D341Med (cell line): ENCODE data around the gene MT1E.
"Not testable (repeated sequence)": the region's sequence is repeated elsewhere in the genome, so short reads cannot be mapped to it uniquely, and the experiment has no call there.

Experiments used
- DNase-seq: peaks from one replicate; pipeline ENCODE4 v3.0.0; 2012; ENCODE audit warnings: low spot score

MT1E gene

GRCh38 chr16:56647641-56648431 lies 22.3 kb downstream of the MT1E start:
- DNase-seq: no peak

GRCh38 chr16:56649271-56649670 lies 23.7 kb downstream of the MT1E start:
- no peak for DNase-seq

GRCh38 chr16:56649820-56650219 lies 24.2 kb downstream of the MT1E start:
- no peak for DNase-seq

- DNase-seq: no peak
Measured at GRCh38 chr16:56651586-56651985, 26.0 kb downstream of the MT1E start, which contains the start of gene MT1B. TSS of gene MT1B (plus strand) at chr16:56651886. CDS start at chr16:56651954, 68 bp downstream.

- DNase-seq: no peak
Measured at GRCh38 chr16:56652600-56652999, 27.0 kb downstream of the MT1E start.

- no peak for DNase-seq
Measured at GRCh38 chr16:56653218-56653617, 27.6 kb downstream of the MT1E start.

- peak; percentile 53 for DNase-seq
Measured at GRCh38 chr16:56657555-56658326, 32.2 kb downstream of the MT1E start, which contains the start of gene MT1F. TSS of gene MT1F (plus strand) at chr16:56657959. CDS start at chr16:56658059, 100 bp downstream.

- no peak for DNase-seq
Measured at GRCh38 chr16:56658327-56658875, 32.8 kb downstream of the MT1E start.

GRCh38 chr16:56662357-56663354 lies 37.1 kb downstream of the MT1E start:
- no peak for DNase-seq

- DNase-seq: no peak
Measured at GRCh38 chr16:56664506-56664905, 38.9 kb downstream of the MT1E start.

- not testable (repeated sequence) for DNase-seq
Measured at GRCh38 chr16:56665286-56666261, 40.0 kb downstream of the MT1E start.

GRCh38 chr16:56667581-56668571 lies 42.3 kb downstream of the MT1E start, which contains the start of gene MT1G:
TSS of gene MT1G (minus strand) at chr16:56668065. CDS start at chr16:56667993, 72 bp downstream.
- no peak for DNase-seq

- DNase-seq: no peak
Measured at GRCh38 chr16:56669005-56669839, 43.6 kb downstream of the MT1E start, which contains the start of gene MT1H. TSS of gene MT1H (plus strand) at chr16:56669814. CDS start at chr16:56669885, 71 bp downstream.

- no peak for DNase-seq
Measured at GRCh38 chr16:56669840-56670619, 44.4 kb downstream of the MT1E start.

GRCh38 chr16:56670620-56670934 lies 45.0 kb downstream of the MT1E start:
- DNase-seq: no peak

- not testable (repeated sequence) for DNase-seq
Measured at GRCh38 chr16:56671691-56672090, 46.1 kb downstream of the MT1E start.

- DNase-seq: not testable (repeated sequence)
Measured at GRCh38 chr16:56672171-56672570, 46.6 kb downstream of the MT1E start.
